HL-60/S4 treated with retinoic acid at 250 ng/mL for 4 days and 3 days (cell line): Measurements from ENCODE around the gene DOCK9.

Experiments
- in situ Hi-C: fragments of 300-500 bp; cut with MboI; formaldehyde crosslinking; loops from 2 replicates; pipeline ENCODE4 v1.7.0; 2022; ENCODE audit warnings: low sequenced_read_pairs

The DOCK9 gene

GRCh38 chr13:98977568-98978265, at the start of gene DOCK9:
TSS of gene DOCK9 (minus strand) at chr13:98978064. CDS start at chr13:98977909, 155 bp downstream.
- in situ Hi-C loops = no loop called here

GRCh38 chr13:99027260-99027659, 49.4 kb upstream of the DOCK9 start:
- in situ Hi-C loops = no loop called here

- in situ Hi-C loops = no loop called here
Observed at GRCh38 chr13:99022941-99023340, 45.1 kb upstream of the DOCK9 start.

- in situ Hi-C loops = no loop called here
Observed at GRCh38 chr13:99018418-99019180, 40.7 kb upstream of the DOCK9 start.

- in situ Hi-C loops = no loop called here
Observed at GRCh38 chr13:99015606-99016490, 38.0 kb upstream of the DOCK9 start.

- in situ Hi-C loops = no loop called here
Observed at GRCh38 chr13:99014522-99014921, 36.7 kb upstream of the DOCK9 start.

GRCh38 chr13:99013951-99014350, 36.1 kb upstream of the DOCK9 start:
- in situ Hi-C loops = no loop called here

- in situ Hi-C loops = no loop called here
Observed at GRCh38 chr13:99012539-99012938, 34.7 kb upstream of the DOCK9 start.

- in situ Hi-C loops = no loop called here
Observed at GRCh38 chr13:99009987-99010551, 32.2 kb upstream of the DOCK9 start.

- in situ Hi-C loops = no loop called here
Observed at GRCh38 chr13:99008577-99008976, 30.7 kb upstream of the DOCK9 start.

- in situ Hi-C loops = no loop called here
Observed at GRCh38 chr13:99007414-99007986, 29.6 kb upstream of the DOCK9 start.

GRCh38 chr13:99005609-99006008, 27.7 kb upstream of the DOCK9 start:
- in situ Hi-C loops = no loop called here

GRCh38 chr13:99004978-99005377, 27.1 kb upstream of the DOCK9 start:
- in situ Hi-C loops = no loop called here

- in situ Hi-C loops = no loop called here
Observed at GRCh38 chr13:99003851-99004471, 26.1 kb upstream of the DOCK9 start.

GRCh38 chr13:99003186-99003585, 25.3 kb upstream of the DOCK9 start:
- in situ Hi-C loops = no loop called here

- in situ Hi-C loops = no loop called here
Observed at GRCh38 chr13:99002172-99002710, 24.4 kb upstream of the DOCK9 start.

GRCh38 chr13:99000137-99000536, 22.3 kb upstream of the DOCK9 start:
- in situ Hi-C loops = no loop called here

GRCh38 chr13:98999639-98999952, 21.7 kb upstream of the DOCK9 start:
- in situ Hi-C loops = no loop called here

GRCh38 chr13:98998831-98999638, 21.2 kb upstream of the DOCK9 start:
- in situ Hi-C loops = no loop called here
